ENCODE measurements around the gene IP6K2. TPM values are rescaled to one million over a fixed set of nuclear protein-coding genes. Genes with fewer than 3 reads are reported as not detected.

Gene IP6K2
- total RNA-seq, 4 donors from 2014 or later: 64.3 to 145 (median 93.0) TPM

DNA sequence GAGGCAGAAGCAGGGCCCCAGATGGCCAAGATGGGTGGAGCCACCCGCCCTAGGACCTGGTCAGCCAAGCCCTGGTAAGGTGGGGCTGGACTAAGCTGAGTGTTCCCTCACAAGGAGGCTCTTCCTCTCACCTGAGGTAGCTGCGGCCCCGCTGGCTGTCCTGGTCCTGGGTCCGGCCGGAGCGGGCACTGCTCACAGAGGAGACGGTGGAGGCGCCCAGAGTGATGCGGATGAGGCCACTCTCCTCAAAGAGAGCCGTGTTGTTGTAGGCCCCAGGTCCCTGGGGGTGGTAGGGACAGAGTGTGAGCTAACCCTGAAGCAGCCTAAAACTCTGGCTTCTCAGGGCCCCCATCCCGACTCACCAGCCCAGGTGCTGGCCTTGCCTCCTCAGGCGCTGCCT is 74.4 kb downstream of the IP6K2 start:
- no peaks in the 10 kb centered on the region for H3K9me3 ChIP-seq
- no peak overlapping the region for H3K27ac ChIP-seq
- H3K4me1 ChIP-seq: no peaks in the 10 kb centered on the region
- TF ChIP-seq POLR2A (IDR thresholded peaks at IDR 0.05) (no peak), CTCF (IDR thresholded peaks at IDR 0.05) (no peak)
- no peak overlapping the region for H3K4me3 ChIP-seq (replicated peaks in 1 of 3)
- no peaks in the 10 kb centered on the region for H3K27me3 ChIP-seq
- intact Hi-C loops (cut with DNase I): no loop called here
- WGBS, 2 donors: 88 to 92% methylated on average over 11 to 12 of the region's 12 CpGs
- no peak for DNase-seq
- no peaks in the 10 kb centered on the region for H3K36me3 ChIP-seq

DNA sequence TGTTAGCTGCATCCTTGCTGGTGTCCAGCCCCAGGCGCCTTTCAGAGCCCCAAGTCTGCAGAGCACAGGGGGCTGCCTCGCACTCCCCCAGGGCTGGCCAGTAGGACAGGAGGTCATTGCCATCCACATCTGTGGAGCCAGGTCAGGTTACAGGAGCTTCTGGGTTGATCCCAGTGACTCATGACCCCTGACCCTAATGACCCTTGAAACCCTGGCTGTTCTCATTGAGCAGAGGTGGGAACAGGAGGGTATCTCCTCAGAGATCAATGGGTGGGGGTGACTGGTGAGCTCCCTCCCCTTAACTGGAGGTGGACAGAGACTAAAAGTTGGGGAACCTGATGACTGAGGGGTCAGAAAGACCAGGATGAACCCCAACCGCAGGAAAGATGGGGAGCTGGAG is 75.6 kb downstream of the IP6K2 start:
- H3K36me3 ChIP-seq: no peaks in the 10 kb centered on the region
- TF ChIP-seq POLR2A (IDR thresholded peaks at IDR 0.05): no peak
- TF ChIP-seq CTCF (IDR thresholded peaks at IDR 0.05): no peak
- 93% methylated on average over 1 to 3 of the region's 3 CpGs for WGBS, 2 donors
- H3K4me1 ChIP-seq: peaks cover 0 to 1% of the 10 kb centered on the region in 2 donors
- H3K9me3 ChIP-seq: no peaks in the 10 kb centered on the region
- H3K4me3 ChIP-seq (replicated peaks in 1 of 3): no peak overlapping the region
- intact Hi-C loops (cut with DNase I): no loop called here
- H3K27me3 ChIP-seq: no peaks in the 10 kb centered on the region
- no peak for DNase-seq
- no peak overlapping the region for H3K27ac ChIP-seq

GRCh38 chr3:48639944-48640606 is 76.9 kb downstream of the IP6K2 start:
- no peak for DNase-seq
- Histone ChIP-seq H3K36me3 (no peaks in the 10 kb centered on the region), H3K9me3 (no peaks in the 10 kb centered on the region), H3K4me1 (peaks cover 5 to 6% of the 10 kb centered on the region in 2 donors), H3K27me3 (no peaks in the 10 kb centered on the region), H3K27ac (no peak overlapping the region), H3K4me3 (replicated peaks in 1 of 3) (no peak overlapping the region)
- TF ChIP-seq CTCF (IDR thresholded peaks at IDR 0.05) (no peak), POLR2A (IDR thresholded peaks at IDR 0.05) (no peak)
- intact Hi-C loops (cut with DNase I): no loop called here
- 89 to 93% methylated on average over 21 to 28 of the region's 38 CpGs for WGBS, 2 donors

Small RNA genes within 50 kb of the gene (microRNA-seq; reads per million reads assigned to microRNA genes)
- gene MIR4793: not detected

Small RNA genes within 50 kb of the gene (small RNA-seq; reads per million reads assigned to genes)
- gene AC141002.1: not detected

Other genes starting within 250 kb of the IP6K2 start
- 100 to 1,000 TPM in 3 of 4 donors, 10 to 100 TPM in 1; 100.0 to 120 (median 109) TPM for gene SHISA5, start 213.0 kb downstream of the IP6K2 start, total RNA-seq
- gene PFKFB4, start 160.4 kb downstream of the IP6K2 start, total RNA-seq: 1 to 10 TPM; 2.3 to 4.9 (median 3.2) TPM
- not detected for gene UCN2, start 153.4 kb downstream of the IP6K2 start, total RNA-seq
- 1 to 10 TPM in 1 of 4 donors, under 1 TPM in 3; 0.34 to 1.0 (median 0.80) TPM for gene COL7A1, start 121.9 kb downstream of the IP6K2 start, total RNA-seq
- gene UQCRC1, start 107.6 kb downstream of the IP6K2 start, total RNA-seq: 100 to 1,000 TPM; 223 to 439 (median 295) TPM
- gene TMEM89, start 95.5 kb downstream of the IP6K2 start, total RNA-seq: not detected
- 10 to 100 TPM in 2 of 4 donors, 1 to 10 TPM in 2; 7.5 to 19.1 (median 11.4) TPM for gene SLC26A6, start 81.8 kb downstream of the IP6K2 start, total RNA-seq
- 1 to 10 TPM in 2 of 4 donors, under 1 TPM in 2; 0.54 to 1.7 (median 1.0) TPM for gene CELSR3, start 54.3 kb downstream of the IP6K2 start, total RNA-seq
- gene NCKIPSD, start 31.3 kb downstream of the IP6K2 start, total RNA-seq: 10 to 100 TPM; 21.6 to 32.2 (median 31.7) TPM
- 10 to 100 TPM; 26.9 to 77.1 (median 46.2) TPM for gene PRKAR2A, start 130.7 kb upstream of the IP6K2 start, total RNA-seq
- gene SLC25A20, start 181.7 kb upstream of the IP6K2 start, total RNA-seq: 10 to 100 TPM; 17.6 to 48.0 (median 33.7) TPM
- gene ARIH2, start 201.6 kb upstream of the IP6K2 start, total RNA-seq: 100 to 1,000 TPM; 108 to 136 (median 117) TPM

Measured in thyroid gland (tissue), 4 donors.